Measurements from ENCODE around the gene GRIA1. TPM values are rescaled to one million over a fixed set of nuclear protein-coding genes. Genes with fewer than 3 reads are reported as not detected.

The GRIA1 gene
- total and polyA plus RNA-seq, 2 of the 13 experiments (the other 11 are each of a cell fraction or from before 2014, with no cell fraction given), result not detected

DNA sequence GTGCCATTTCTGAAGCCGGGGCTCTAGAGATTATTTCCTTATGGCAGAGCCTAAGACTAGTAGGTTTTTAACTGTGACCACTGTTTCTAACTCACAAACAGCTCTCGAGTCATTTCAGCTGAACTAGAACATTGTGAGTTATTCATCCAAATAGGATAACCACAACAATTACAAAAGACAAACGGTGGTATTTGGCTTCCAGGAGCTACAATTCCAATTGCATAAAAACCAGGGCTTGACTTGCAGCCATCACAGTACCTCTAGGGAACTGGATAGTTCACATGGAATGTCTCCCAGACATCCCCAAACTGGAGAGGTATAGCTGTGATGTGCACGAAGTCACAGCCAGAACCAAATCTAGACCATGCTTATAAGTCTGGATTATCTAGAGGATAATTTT is 323.4 kb downstream of the GRIA1 start:
- POLR2A ChIA-PET, result no interaction called here
- DNase-seq (ENCODE audit: low spot score), result no peak
- no TSS peak for BruUV-seq (replicated peaks)

More for the DNA sequence above, 323.4 kb downstream of the GRIA1 start:
- CTCF ChIA-PET (ENCODE audit: low intra/inter-chr PET ratio, low total read pairs), result no interaction called here
- intact Hi-C loops (cut with micrococcal nuclease; ENCODE audit: unreplicated experiment) (no loop called here), in situ Hi-C loops (cut with HindIII; ENCODE audit: extremely low pct_ligation_motif_present, low pct_unique_long_range_greater_than_20kb) (no loop called here)
- FAIRE-seq (no peak), ATAC-seq (no peak)
- H3K4me2 ChIP-seq (ENCODE audit: low read depth, low read length), result no peak overlapping the region
- no peak overlapping the region for H3K4me3 ChIP-seq (replicated peaks in 1 of 3; ENCODE audit: insufficient read depth in 1 of 3, low read depth in 2 of 3, low read length in 3 of 3)
- WGBS (ENCODE audit: low lambda C conversion rate), result under 1% methylated on average over 4 of the region's 4 CpGs
- no peaks in the 10 kb centered on the region for H3K36me3 ChIP-seq (replicated peaks in 1 of 2; ENCODE audit: control insufficient read depth in 1 of 2, insufficient read depth in 2 of 2, low read length in 2 of 2)
- H4K20me1 ChIP-seq (ENCODE audit: insufficient read depth, low read length), result no peaks in the 10 kb centered on the region
- H3K4me1 ChIP-seq (ENCODE audit: insufficient read depth, low read length), result no peaks in the 10 kb centered on the region
- TF ChIP-seq MYC (CRISPR knock-in tag; IDR thresholded peaks at IDR 0.05; ENCODE audit: borderline replicate concordance) (no peak), KDM4B (CRISPR knock-in tag; IDR thresholded peaks at IDR 0.05) (no peak), ZNF713 (CRISPR knock-in tag; IDR thresholded peaks at IDR 0.05) (no peak), U2AF1 (optimal IDR thresholded peaks at IDR 0.05; ENCODE audit: low read depth, low read length) (no peak), JUNB (CRISPR knock-in tag; IDR thresholded peaks at IDR 0.05; ENCODE audit: borderline replicate concordance) (no peak), ZMAT3 (CRISPR knock-in tag; conservative IDR thresholded peaks at IDR 0.05) (no peak), ZNF256 (CRISPR knock-in tag; conservative IDR thresholded peaks at IDR 0.05) (no peak), FOXK1 (CRISPR knock-in tag; IDR thresholded peaks at IDR 0.05; ENCODE audit: borderline replicate concordance, low read depth) (no peak), IKZF5 (CRISPR knock-in tag; IDR thresholded peaks at IDR 0.05) (no peak), ZNF737 (CRISPR knock-in tag; IDR thresholded peaks at IDR 0.05; ENCODE audit: borderline replicate concordance) (no peak), GABPB1 (CRISPR knock-in tag; IDR thresholded peaks at IDR 0.05) (no peak), AGO2 (optimal IDR thresholded peaks at IDR 0.05; ENCODE audit: low read depth, low read length) (no peak), SOX13 (IDR thresholded peaks at IDR 0.05) (no peak), SOX13 (CRISPR knock-in tag; conservative IDR thresholded peaks at IDR 0.05 in 1 of 2, IDR thresholded peaks at IDR 0.05 in 1 of 2) (no peak)
- TF ChIP-seq, protein P1, sequence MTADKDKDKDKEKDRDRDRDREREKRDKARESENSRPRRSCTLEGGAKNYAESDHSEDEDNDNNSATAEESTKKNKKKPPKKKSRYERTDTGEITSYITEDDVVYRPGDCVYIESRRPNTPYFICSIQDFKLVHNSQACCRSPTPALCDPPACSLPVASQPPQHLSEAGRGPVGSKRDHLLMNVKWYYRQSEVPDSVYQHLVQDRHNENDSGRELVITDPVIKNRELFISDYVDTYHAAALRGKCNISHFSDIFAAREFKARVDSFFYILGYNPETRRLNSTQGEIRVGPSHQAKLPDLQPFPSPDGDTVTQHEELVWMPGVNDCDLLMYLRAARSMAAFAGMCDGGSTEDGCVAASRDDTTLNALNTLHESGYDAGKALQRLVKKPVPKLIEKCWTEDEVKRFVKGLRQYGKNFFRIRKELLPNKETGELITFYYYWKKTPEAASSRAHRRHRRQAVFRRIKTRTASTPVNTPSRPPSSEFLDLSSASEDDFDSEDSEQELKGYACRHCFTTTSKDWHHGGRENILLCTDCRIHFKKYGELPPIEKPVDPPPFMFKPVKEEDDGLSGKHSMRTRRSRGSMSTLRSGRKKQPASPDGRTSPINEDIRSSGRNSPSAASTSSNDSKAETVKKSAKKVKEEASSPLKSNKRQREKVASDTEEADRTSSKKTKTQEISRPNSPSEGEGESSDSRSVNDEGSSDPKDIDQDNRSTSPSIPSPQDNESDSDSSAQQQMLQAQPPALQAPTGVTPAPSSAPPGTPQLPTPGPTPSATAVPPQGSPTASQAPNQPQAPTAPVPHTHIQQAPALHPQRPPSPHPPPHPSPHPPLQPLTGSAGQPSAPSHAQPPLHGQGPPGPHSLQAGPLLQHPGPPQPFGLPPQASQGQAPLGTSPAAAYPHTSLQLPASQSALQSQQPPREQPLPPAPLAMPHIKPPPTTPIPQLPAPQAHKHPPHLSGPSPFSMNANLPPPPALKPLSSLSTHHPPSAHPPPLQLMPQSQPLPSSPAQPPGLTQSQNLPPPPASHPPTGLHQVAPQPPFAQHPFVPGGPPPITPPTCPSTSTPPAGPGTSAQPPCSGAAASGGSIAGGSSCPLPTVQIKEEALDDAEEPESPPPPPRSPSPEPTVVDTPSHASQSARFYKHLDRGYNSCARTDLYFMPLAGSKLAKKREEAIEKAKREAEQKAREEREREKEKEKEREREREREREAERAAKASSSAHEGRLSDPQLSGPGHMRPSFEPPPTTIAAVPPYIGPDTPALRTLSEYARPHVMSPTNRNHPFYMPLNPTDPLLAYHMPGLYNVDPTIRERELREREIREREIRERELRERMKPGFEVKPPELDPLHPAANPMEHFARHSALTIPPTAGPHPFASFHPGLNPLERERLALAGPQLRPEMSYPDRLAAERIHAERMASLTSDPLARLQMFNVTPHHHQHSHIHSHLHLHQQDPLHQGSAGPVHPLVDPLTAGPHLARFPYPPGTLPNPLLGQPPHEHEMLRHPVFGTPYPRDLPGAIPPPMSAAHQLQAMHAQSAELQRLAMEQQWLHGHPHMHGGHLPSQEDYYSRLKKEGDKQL (CRISPR knock-in tag; IDR thresholded peaks at IDR 0.05; ENCODE audit: low read depth), result no peak
- no peak overlapping the region for H3K27ac ChIP-seq (ENCODE audit: extremely low read length, insufficient read depth, low read length)
- no peaks in the 10 kb centered on the region for H3K9me3 ChIP-seq (ENCODE audit: low read length)
- no peak overlapping the region for H3K9ac ChIP-seq (ENCODE audit: insufficient read depth, low read depth, low read length)
- H2AFZ ChIP-seq (ENCODE audit: low read length), result no peak overlapping the region
- no peaks in the 10 kb centered on the region for H3K79me2 ChIP-seq (ENCODE audit: insufficient read depth, low read length)
- H3K27me3 ChIP-seq (ENCODE audit: control insufficient read depth in 1 of 2, insufficient read depth in 2 of 2, low read length in 2 of 2), result no peaks in the 10 kb centered on the region
